ENCODE data around the gene CROCC.

Gene CROCC

GRCh38 chr1:16967962-16968361 lies 46.2 kb downstream of the CROCC start:
- H3K9me3 ChIP-seq (replicated peaks; ENCODE audit: low read length) = no peaks in the 10 kb centered on the region
- H3K9ac ChIP-seq (ENCODE audit: low read depth, low read length) = no peak overlapping the region
- H3K4me2 ChIP-seq (ENCODE audit: low read length) = no peak overlapping the region
- H3K36me3 ChIP-seq (ENCODE audit: insufficient read depth, low read length) = peaks cover 19% of the 10 kb centered on the region
- no peak overlapping the region for H3K4me3 ChIP-seq (ENCODE audit: low read length)
- H3K27me3 ChIP-seq (ENCODE audit: control insufficient read depth, insufficient read depth, low read length) = no peaks in the 10 kb centered on the region
- H3K4me1 ChIP-seq (ENCODE audit: control insufficient read depth, insufficient read depth, low read length) = peaks cover 15% of the 10 kb centered on the region

GRCh38 chr1:16968372-16968771 lies 46.6 kb downstream of the CROCC start:
- Histone ChIP-seq H3K27me3 (ENCODE audit: control insufficient read depth, insufficient read depth, low read length) (no peaks in the 10 kb centered on the region), H3K4me3 (ENCODE audit: low read length) (no peak overlapping the region), H3K4me2 (ENCODE audit: low read length) (no peak overlapping the region), H3K9ac (ENCODE audit: low read depth, low read length) (no peak overlapping the region), H3K9me3 (replicated peaks; ENCODE audit: low read length) (no peaks in the 10 kb centered on the region), H3K4me1 (ENCODE audit: control insufficient read depth, insufficient read depth, low read length) (peaks cover 15% of the 10 kb centered on the region), H3K36me3 (ENCODE audit: insufficient read depth, low read length) (peaks cover 21% of the 10 kb centered on the region)

GRCh38 chr1:16969057-16969611 lies 47.4 kb downstream of the CROCC start:
- no peaks in the 10 kb centered on the region for H3K9me3 ChIP-seq (replicated peaks; ENCODE audit: low read length)
- H3K9ac ChIP-seq (ENCODE audit: low read depth, low read length) = no peak overlapping the region
- H3K36me3 ChIP-seq (ENCODE audit: insufficient read depth, low read length) = peaks cover 23% of the 10 kb centered on the region
- H3K4me2 ChIP-seq (ENCODE audit: low read length) = no peak overlapping the region
- no peaks in the 10 kb centered on the region for H3K27me3 ChIP-seq (ENCODE audit: control insufficient read depth, insufficient read depth, low read length)
- peaks cover 15% of the 10 kb centered on the region for H3K4me1 ChIP-seq (ENCODE audit: control insufficient read depth, insufficient read depth, low read length)
- H3K4me3 ChIP-seq (ENCODE audit: low read length) = no peak overlapping the region

GRCh38 chr1:16969651-16970050 lies 47.9 kb downstream of the CROCC start:
- no peaks in the 10 kb centered on the region for H3K27me3 ChIP-seq (ENCODE audit: control insufficient read depth, insufficient read depth, low read length)
- no peaks in the 10 kb centered on the region for H3K9me3 ChIP-seq (replicated peaks; ENCODE audit: low read length)
- H3K9ac ChIP-seq (ENCODE audit: low read depth, low read length) = no peak overlapping the region
- H3K4me1 ChIP-seq (ENCODE audit: control insufficient read depth, insufficient read depth, low read length) = peaks cover 15% of the 10 kb centered on the region
- H3K4me2 ChIP-seq (ENCODE audit: low read length) = no peak overlapping the region
- peaks cover 23% of the 10 kb centered on the region for H3K36me3 ChIP-seq (ENCODE audit: insufficient read depth, low read length)
- no peak overlapping the region for H3K4me3 ChIP-seq (ENCODE audit: low read length)

GRCh38 chr1:16970132-16970910 lies 48.6 kb downstream of the CROCC start:
- Histone ChIP-seq H3K27me3 (ENCODE audit: control insufficient read depth, insufficient read depth, low read length) (no peaks in the 10 kb centered on the region), H3K9ac (ENCODE audit: low read depth, low read length) (no peak overlapping the region), H3K4me3 (ENCODE audit: low read length) (no peak overlapping the region), H3K36me3 (ENCODE audit: insufficient read depth, low read length) (peaks cover 25% of the 10 kb centered on the region), H3K4me1 (ENCODE audit: control insufficient read depth, insufficient read depth, low read length) (peaks cover 15% of the 10 kb centered on the region), H3K9me3 (replicated peaks; ENCODE audit: low read length) (no peaks in the 10 kb centered on the region), H3K4me2 (ENCODE audit: low read length) (no peak overlapping the region)

GRCh38 chr1:16971341-16972188 lies 49.8 kb downstream of the CROCC start:
- Histone ChIP-seq H3K9me3 (replicated peaks; ENCODE audit: low read length) (no peaks in the 10 kb centered on the region), H3K4me1 (ENCODE audit: control insufficient read depth, insufficient read depth, low read length) (peaks cover 15% of the 10 kb centered on the region), H3K9ac (ENCODE audit: low read depth, low read length) (no peak overlapping the region), H3K27me3 (ENCODE audit: control insufficient read depth, insufficient read depth, low read length) (no peaks in the 10 kb centered on the region), H3K4me3 (ENCODE audit: low read length) (no peak overlapping the region), H3K36me3 (ENCODE audit: insufficient read depth, low read length) (peaks cover 21% of the 10 kb centered on the region), H3K4me2 (ENCODE audit: low read length) (no peak overlapping the region)

GRCh38 chr1:16972189-16972895 lies 50.6 kb downstream of the CROCC start:
- H3K36me3 ChIP-seq (ENCODE audit: insufficient read depth, low read length) = peaks cover 21% of the 10 kb centered on the region
- H3K9ac ChIP-seq (ENCODE audit: low read depth, low read length) = no peak overlapping the region
- H3K4me2 ChIP-seq (ENCODE audit: low read length) = no peak overlapping the region

GRCh38 chr1:16973215-16973614 lies 51.5 kb downstream of the CROCC start:
- no peak overlapping the region for H3K9ac ChIP-seq (ENCODE audit: low read depth, low read length)
- no peaks in the 10 kb centered on the region for H3K27me3 ChIP-seq (ENCODE audit: control insufficient read depth, insufficient read depth, low read length)
- H3K9me3 ChIP-seq (replicated peaks; ENCODE audit: low read length) = no peaks in the 10 kb centered on the region
- H3K4me3 ChIP-seq (ENCODE audit: low read length) = no peak overlapping the region
- peaks cover 19% of the 10 kb centered on the region for H3K36me3 ChIP-seq (ENCODE audit: insufficient read depth, low read length)
- H3K4me2 ChIP-seq (ENCODE audit: low read length) = no peak overlapping the region
- H3K4me1 ChIP-seq (ENCODE audit: control insufficient read depth, insufficient read depth, low read length) = peaks cover 7% of the 10 kb centered on the region

More at GRCh38 chr1:16972189-16972895, 50.6 kb downstream of the CROCC start:
- H3K27me3 ChIP-seq (ENCODE audit: control insufficient read depth, insufficient read depth, low read length) = no peaks in the 10 kb centered on the region
- peaks cover 10% of the 10 kb centered on the region for H3K4me1 ChIP-seq (ENCODE audit: control insufficient read depth, insufficient read depth, low read length)
- H3K9me3 ChIP-seq (replicated peaks; ENCODE audit: low read length) = no peaks in the 10 kb centered on the region
- H3K4me3 ChIP-seq (ENCODE audit: low read length) = no peak overlapping the region

GRCh38 chr1:16975211-16975610 lies 53.5 kb downstream of the CROCC start:
- Histone ChIP-seq H3K36me3 (ENCODE audit: insufficient read depth, low read length) (peaks cover 13% of the 10 kb centered on the region), H3K9ac (ENCODE audit: low read depth, low read length) (no peak overlapping the region), H3K4me3 (ENCODE audit: low read length) (no peak overlapping the region), H3K27me3 (ENCODE audit: control insufficient read depth, insufficient read depth, low read length) (no peaks in the 10 kb centered on the region), H3K4me1 (ENCODE audit: control insufficient read depth, insufficient read depth, low read length) (peaks cover 23% of the 10 kb centered on the region), H3K4me2 (ENCODE audit: low read length) (no peak overlapping the region), H3K9me3 (replicated peaks; ENCODE audit: low read length) (no peaks in the 10 kb centered on the region)

GRCh38 chr1:16975838-16976237 lies 54.1 kb downstream of the CROCC start:
- Histone ChIP-seq H3K9me3 (replicated peaks; ENCODE audit: low read length) (no peaks in the 10 kb centered on the region), H3K4me3 (ENCODE audit: low read length) (no peak overlapping the region), H3K4me1 (ENCODE audit: control insufficient read depth, insufficient read depth, low read length) (peaks cover 26% of the 10 kb centered on the region), H3K27me3 (ENCODE audit: control insufficient read depth, insufficient read depth, low read length) (no peaks in the 10 kb centered on the region), H3K9ac (ENCODE audit: low read depth, low read length) (no peak overlapping the region), H3K36me3 (ENCODE audit: insufficient read depth, low read length) (peaks cover 10% of the 10 kb centered on the region), H3K4me2 (ENCODE audit: low read length) (no peak overlapping the region)

- Histone ChIP-seq H3K9me3 (replicated peaks; ENCODE audit: low read length) (no peaks in the 10 kb centered on the region), H3K36me3 (ENCODE audit: insufficient read depth, low read length) (peaks cover 8% of the 10 kb centered on the region), H3K4me3 (ENCODE audit: low read length) (no peak overlapping the region), H3K27me3 (ENCODE audit: control insufficient read depth, insufficient read depth, low read length) (no peaks in the 10 kb centered on the region), H3K9ac (ENCODE audit: low read depth, low read length) (no peak overlapping the region), H3K4me2 (ENCODE audit: low read length) (no peak overlapping the region), H3K4me1 (ENCODE audit: control insufficient read depth, insufficient read depth, low read length) (peaks cover 31% of the 10 kb centered on the region)
Observed at GRCh38 chr1:16976966-16977365, 55.2 kb downstream of the CROCC start.
